Stimulated activated CD4-positive, alpha-beta T cell treated with anti-CD3 and anti-CD28 coated beads, Interleukin-12 subunit alpha, Interleukin-12 subunit beta, amount 100 ng/mL, for 24 hours (primary cell): ENCODE results near the gene KMO.

ENCODE experiments used
- DNase-seq, 2 experiments: peaks; one replicate each; pipeline ENCODE4 v3.0.0-alpha.2; 2020; ENCODE audit warnings: low read depth in 2 of 2

KMO gene

GRCh38 chr1:241592273-241592958 is 60.2 kb downstream of the KMO start:
- no peak for DNase-seq

- DNase-seq = no peak
Measured at GRCh38 chr1:241593186-241593585, 61.0 kb downstream of the KMO start.

- no peak for DNase-seq
Measured at GRCh38 chr1:241596633-241597032, 64.5 kb downstream of the KMO start.

GRCh38 chr1:241598249-241598648 is 66.1 kb downstream of the KMO start:
- no peak for DNase-seq

- DNase-seq = no peak
Measured at GRCh38 chr1:241600496-241600901, 68.3 kb downstream of the KMO start.

GRCh38 chr1:241603731-241604245 is 71.6 kb downstream of the KMO start:
- DNase-seq = no peak

GRCh38 chr1:241605146-241605805 is 73.1 kb downstream of the KMO start:
- DNase-seq = no peak

- no peak for DNase-seq
Measured at GRCh38 chr1:241606544-241606943, 74.4 kb downstream of the KMO start.

GRCh38 chr1:241607497-241607896 is 75.3 kb downstream of the KMO start:
- no peak for DNase-seq

GRCh38 chr1:241608379-241609033 is 76.3 kb downstream of the KMO start:
- DNase-seq = no peak

- DNase-seq = no peak
Measured at GRCh38 chr1:241610056-241610815, 78.1 kb downstream of the KMO start.

- DNase-seq = no peak
Measured at GRCh38 chr1:241611063-241611462, 78.9 kb downstream of the KMO start.

GRCh38 chr1:241611736-241612135 is 79.6 kb downstream of the KMO start:
- DNase-seq = no peak

GRCh38 chr1:241612533-241613477 is 80.6 kb downstream of the KMO start:
- DNase-seq = no peak

GRCh38 chr1:241614144-241614543 is 82.0 kb downstream of the KMO start:
- DNase-seq = no peak

GRCh38 chr1:241614572-241614971 is 82.4 kb downstream of the KMO start:
- DNase-seq = no peak

- no peak for DNase-seq
Measured at GRCh38 chr1:241615043-241615974, 83.1 kb downstream of the KMO start.

- DNase-seq = no peak
Measured at GRCh38 chr1:241617426-241617825, 85.2 kb downstream of the KMO start.

GRCh38 chr1:241622669-241623068 is 90.5 kb downstream of the KMO start:
- no peak for DNase-seq

- no peak for DNase-seq
Measured at GRCh38 chr1:241624935-241625334, 92.8 kb downstream of the KMO start.
